Suprapubic skin (tissue), 3 donors: ENCODE data around the gene CAV3.

Experiments
- EP300 ChIP-seq: sonication (generic); formaldehyde crosslinking; IDR thresholded peaks from one replicate; pipeline ENCODE4 v1.6.1; 2017; ENCODE audit warnings: antibody characterized with exemption
- POLR2A ChIP-seq, 2 donors: fragments of 450-650 bp; IDR thresholded peaks; one replicate each; pipeline ENCODE4 v1.6.1; 2017; ENCODE audit warnings: antibody characterized with exemption in 2 of 2, mild to moderate bottlenecking in 2 of 2, moderate library complexity in 2 of 2
- TF ChIP-seq, protein P1 (sequence below), 2 donors: fragments of 200-600 bp in 1 of 2; fragments of 450-650 bp in 1 of 2; sonication (generic) in 1 of 2; IDR thresholded peaks; one replicate each; pipeline ENCODE4 v1.5.1; 2016 to 2019; ENCODE audit warnings: antibody characterized with exemption in 2 of 2, mild to moderate bottlenecking in 1 of 2, moderate library complexity in 1 of 2

DNA sequence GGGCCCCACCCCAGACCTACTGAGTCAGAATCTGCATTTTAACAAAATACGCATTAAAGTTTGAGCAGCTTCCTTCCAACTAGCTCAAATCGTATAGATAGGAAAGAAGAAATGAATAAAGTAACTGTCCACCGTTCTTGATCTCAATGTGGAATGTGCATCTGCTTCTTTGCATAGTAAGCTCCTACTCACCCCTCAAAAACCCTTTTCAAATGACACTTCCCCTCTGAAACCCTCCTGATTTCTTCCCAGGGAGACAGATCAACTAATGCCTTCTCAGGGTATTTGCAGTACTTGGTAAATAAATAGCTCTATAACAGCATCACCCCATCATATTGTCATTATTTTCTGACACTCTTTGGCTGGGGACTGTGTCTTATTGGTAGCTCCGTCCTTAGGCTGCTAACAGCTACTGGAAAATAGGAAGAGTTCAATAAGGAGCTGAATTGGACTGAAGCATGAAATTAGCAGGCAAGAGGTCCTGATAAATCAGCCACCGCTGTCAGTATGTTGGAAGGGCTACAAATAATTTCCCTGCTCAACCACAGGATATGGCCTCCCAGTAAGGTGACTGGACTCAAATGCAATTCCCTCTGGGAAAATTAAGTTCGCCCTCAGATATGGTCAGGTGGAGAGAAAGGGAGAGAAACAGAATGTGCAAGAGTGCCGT is 25.6 kb downstream of the CAV3 start:
- TF ChIP-seq, protein P1, sequence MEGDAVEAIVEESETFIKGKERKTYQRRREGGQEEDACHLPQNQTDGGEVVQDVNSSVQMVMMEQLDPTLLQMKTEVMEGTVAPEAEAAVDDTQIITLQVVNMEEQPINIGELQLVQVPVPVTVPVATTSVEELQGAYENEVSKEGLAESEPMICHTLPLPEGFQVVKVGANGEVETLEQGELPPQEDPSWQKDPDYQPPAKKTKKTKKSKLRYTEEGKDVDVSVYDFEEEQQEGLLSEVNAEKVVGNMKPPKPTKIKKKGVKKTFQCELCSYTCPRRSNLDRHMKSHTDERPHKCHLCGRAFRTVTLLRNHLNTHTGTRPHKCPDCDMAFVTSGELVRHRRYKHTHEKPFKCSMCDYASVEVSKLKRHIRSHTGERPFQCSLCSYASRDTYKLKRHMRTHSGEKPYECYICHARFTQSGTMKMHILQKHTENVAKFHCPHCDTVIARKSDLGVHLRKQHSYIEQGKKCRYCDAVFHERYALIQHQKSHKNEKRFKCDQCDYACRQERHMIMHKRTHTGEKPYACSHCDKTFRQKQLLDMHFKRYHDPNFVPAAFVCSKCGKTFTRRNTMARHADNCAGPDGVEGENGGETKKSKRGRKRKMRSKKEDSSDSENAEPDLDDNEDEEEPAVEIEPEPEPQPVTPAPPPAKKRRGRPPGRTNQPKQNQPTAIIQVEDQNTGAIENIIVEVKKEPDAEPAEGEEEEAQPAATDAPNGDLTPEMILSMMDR (IDR thresholded peaks at IDR 0.05): no peak
- TF ChIP-seq POLR2A (IDR thresholded peaks at IDR 0.05) (no peak), EP300 (no peak)
